Body of pancreas (tissue), 4 donors: ENCODE data around the gene MAP1B.

Experiments
- CTCF ChIP-seq, 7 experiments: fragments of 450-650 bp in 4 of 7; fragments of 200-600 bp in 3 of 7; sonication (generic) in 3 of 7; IDR thresholded peaks; one replicate each; pipeline ENCODE4 v1.5.1; 2016 to 2019; ENCODE audit warnings: antibody characterized with exemption in 7 of 7
- POLR2A ChIP-seq, 3 donors: fragments of 450-650 bp; IDR thresholded peaks; one replicate each; pipeline ENCODE4 v1.6.1; 2016; ENCODE audit warnings: antibody characterized with exemption in 3 of 3, mild to moderate bottlenecking in 2 of 3

- TF ChIP-seq CTCF (IDR thresholded peaks at IDR 0.05) (no peak), POLR2A (IDR thresholded peaks at IDR 0.05) (no peak)
Observed at GRCh38 chr5:72140711-72141110, 33.4 kb downstream of the MAP1B start.
